ENCODE data around the gene FNIP2. TPM values are rescaled to one million over a fixed set of nuclear protein-coding genes. Genes with fewer than 3 reads are reported as not detected.

FNIP2 gene
- polyA plus RNA-seq, 3 donors = 7.3 to 23.7 (median 9.6) TPM

DNA sequence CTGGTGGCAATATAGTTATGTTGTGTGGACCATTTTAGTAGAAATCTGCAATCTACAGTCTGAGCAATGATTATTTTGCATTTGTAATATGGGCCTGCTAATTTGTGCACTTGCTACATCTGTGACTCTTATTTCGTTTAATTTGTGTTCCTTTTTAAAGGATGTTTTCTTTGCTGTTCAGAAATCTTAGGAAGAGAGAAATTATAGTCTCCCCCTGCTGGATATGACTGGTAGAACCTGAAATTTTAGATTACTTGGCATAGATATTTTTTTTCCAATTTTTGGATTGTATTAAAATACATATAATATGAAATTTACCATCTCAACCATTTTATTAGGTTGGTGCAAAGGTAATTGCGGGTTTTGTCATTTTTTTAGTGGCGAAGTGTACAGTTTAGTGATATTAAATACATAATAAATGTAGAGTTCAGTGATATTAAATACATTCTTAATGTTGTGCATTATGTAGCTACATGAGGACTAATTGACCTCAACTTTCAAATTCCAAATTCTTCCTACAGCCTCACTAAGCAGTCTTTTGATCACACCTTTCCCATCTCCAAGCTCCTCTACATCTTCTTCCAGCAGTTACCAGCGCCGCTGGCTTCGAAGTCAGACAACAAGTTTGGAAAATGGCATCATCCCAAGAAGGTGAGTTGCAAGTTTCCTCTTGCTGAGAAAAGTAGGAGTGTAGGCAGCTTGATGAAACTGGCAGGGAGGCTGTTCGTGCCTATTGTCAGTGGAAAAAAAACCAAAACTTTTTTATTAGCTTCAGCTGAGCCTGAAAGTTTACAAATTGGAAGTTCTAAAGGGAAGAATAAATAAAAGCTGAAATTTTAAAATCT lies 82.2 kb downstream of the FNIP2 start:
- 63 to 68% (median 66%) methylated on average over 7 of the region's 7 CpGs for WGBS, 3 donors
- no peak overlapping the region for H3K27ac ChIP-seq (ENCODE audit: low read depth, low read length)

DNA sequence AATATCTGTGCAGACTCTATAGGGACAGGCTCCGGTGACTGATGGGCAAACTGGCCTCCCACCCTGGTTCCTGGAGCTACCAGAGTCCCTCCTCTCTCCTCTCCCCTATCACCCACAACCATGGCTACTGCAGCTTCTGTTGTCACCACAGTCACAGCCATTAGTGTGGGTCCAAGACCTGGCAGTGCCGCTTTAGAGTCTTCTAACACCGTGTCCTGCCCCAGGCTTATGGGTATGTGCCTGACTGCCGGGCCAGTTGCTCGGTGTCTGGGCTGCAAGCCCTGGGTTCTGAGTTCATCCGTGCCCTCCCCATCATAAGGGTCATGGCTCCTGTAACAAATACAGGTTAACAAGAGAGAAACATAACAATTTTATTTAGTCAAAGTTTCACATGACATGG lies 85.4 kb downstream of the FNIP2 start:
- no peak overlapping the region for H3K27ac ChIP-seq (ENCODE audit: low read depth, low read length)
- 95 to 98% (median 97%) methylated on average over 6 of the region's 6 CpGs for WGBS, 3 donors

DNA sequence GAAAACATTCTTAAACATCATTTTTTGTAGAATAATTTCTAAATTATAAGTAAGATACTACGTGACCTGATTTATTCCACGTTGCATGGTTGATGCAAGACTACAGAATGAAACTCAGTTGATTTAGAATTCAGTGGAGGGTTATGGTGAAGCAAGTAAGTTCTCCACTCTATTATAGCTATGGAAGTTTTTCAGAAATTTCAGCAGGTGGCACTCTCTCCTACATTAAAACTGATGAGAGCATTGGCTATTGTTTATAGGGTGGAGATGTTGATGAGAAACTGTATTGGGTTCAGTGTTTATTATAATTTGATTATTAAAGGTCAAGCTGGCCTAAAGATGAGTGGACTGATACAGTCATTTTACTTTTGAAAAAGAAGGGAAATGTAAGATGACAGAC lies 88.0 kb downstream of the FNIP2 start:
- no peak overlapping the region for H3K27ac ChIP-seq (ENCODE audit: low read depth, low read length)
- WGBS, 3 donors = 65 to 86% (median 68%) methylated on average over 2 of the region's 2 CpGs

DNA sequence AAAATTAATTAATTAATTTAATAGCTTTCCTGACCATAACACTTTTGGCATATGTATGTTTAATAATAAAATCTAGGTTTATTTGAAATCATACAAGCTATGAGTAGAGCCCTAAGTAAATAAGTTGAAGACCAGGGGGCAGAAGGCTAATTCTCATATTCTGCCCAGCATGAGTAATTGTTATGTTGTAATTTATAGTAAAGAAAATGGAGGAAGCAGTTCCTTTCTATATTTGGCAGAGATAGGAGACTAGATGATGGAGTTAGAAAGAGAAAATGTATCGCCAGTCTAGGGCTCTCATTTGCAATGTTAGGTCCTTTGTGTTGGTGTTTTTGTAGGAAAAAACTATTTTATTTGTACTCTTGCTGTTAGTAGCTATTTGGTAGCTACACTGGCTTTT lies 89.1 kb downstream of the FNIP2 start:
- 91 to 94% (median 91%) methylated on average over 1 of the region's 1 CpG for WGBS, 3 donors
- no peak overlapping the region for H3K27ac ChIP-seq (ENCODE audit: low read depth, low read length)

DNA sequence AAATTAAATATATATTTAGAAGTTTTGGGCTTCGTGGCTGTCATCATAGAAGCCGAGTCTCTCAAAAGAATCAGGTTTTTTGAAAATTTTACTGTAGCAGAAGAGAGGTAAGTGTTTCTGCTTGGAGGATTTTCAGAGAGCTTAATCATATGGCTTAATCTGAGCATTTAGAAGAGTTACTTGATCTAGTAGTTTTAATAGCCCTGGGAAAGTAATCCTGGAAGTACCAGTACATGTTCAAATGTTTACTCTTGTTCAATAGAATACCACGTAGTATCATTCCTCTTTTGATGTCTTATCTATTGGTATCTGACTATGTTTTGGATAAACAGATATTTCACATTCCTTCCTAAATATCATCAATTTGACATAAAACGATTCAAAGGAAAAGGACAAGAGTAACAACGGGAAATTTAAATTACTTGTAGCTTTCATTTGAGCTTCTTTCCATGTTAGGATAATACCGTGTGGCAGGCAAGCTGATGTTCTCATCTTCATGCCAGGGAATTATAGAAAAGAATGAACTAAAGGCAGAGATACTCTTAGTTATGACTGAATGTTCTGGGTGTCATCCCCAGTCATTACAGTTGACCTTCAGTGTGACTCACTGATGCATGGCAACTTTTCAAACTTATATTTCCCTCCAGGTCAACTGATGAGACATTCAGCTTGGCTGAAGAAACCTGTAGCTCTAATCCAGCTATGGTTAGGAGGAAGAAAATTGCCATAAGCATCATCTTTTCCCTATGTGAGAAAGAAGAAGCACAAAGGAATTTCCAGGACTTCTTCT lies 89.8 kb downstream of the FNIP2 start:
- WGBS, 3 donors = 71 to 91% (median 91%) methylated on average over 6 of the region's 6 CpGs
- H3K27ac ChIP-seq (ENCODE audit: low read depth, low read length) = no peak overlapping the region

DNA sequence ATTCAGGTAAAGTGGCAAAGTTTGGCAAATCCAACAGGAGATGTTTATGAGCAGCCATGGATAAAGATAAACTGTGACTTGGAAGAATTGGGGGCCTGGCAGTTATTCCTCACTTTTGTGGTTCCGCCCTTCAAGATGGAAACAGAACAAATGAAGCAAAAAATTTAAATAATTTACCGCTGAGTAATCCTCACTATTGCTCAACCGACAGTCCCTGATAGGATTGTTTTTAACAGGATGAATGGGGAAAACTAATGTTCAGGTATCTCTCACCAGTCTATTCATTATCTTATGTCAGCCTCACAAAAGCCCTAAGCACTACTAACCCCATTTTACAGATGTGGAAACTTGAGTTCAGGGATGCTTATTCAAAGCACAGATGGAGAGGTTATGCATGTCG lies 90.8 kb downstream of the FNIP2 start:
- no peak overlapping the region for H3K27ac ChIP-seq (ENCODE audit: low read depth, low read length)
- 95 to 96% (median 96%) methylated on average over 4 of the region's 4 CpGs for WGBS, 3 donors

DNA sequence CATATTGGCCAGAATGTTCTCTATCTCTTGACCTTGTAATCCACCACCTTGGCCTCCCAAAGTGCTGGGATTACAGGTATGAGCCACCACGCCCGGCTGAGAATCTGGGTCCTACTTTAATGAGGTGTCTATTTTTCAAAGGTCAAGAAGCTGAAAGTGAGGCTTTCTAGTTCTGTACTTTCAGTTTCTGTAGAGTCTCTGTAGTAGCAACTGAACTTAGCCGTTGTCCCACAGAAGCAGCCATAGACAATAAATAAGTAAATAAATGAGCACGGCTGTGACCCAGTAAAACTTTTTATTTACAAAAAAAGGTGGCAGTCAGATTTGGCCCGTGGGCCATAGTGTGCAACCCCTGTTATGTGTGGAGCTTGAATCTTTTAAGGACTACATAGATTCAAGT lies 92.0 kb downstream of the FNIP2 start:
- 80 to 90% (median 84%) methylated on average over 5 of the region's 5 CpGs for WGBS, 3 donors
- no peak overlapping the region for H3K27ac ChIP-seq (ENCODE audit: low read depth, low read length)

DNA sequence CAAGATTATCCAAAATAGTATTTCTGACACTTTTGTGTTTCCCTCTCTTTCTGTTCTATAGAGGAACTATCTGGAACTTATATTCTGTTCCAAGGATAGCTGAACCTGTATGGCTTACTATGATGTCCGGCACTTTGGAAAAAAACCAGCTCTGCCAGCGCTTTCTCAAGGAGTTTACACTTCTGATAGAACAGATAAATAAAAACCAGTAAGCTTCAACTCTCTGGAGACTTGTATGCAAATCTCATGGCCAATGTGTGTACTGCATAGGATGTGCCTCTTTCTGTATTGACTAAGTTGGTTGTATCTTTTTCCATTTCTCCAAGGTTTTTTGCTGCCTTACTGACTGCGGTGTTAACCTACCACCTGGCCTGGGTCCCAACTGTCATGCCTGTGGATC lies 92.5 kb downstream of the FNIP2 start:
- 55 to 93% (median 84%) methylated on average over 3 of the region's 3 CpGs for WGBS, 3 donors
- H3K27ac ChIP-seq (ENCODE audit: low read depth, low read length) = no peak overlapping the region

DNA sequence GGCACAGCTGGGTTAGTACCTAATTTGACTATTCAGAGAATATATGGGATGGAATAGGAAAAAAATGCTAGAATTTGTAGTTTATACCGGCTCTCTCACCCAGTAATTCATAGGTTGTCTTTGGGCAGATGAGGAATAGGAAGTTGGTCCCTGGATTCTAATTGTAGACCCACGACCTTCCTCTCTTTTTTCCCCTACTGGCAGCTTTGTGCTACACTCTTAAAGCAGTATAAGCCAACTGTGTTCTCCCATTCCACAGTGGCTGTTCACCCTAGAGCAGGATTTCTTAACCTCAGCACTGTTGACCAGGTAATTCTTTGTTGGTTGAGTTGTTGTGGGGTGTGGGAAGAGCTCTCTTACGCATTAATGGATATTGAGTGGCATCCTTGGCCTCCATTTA lies 92.9 kb downstream of the FNIP2 start:
- no peak overlapping the region for H3K27ac ChIP-seq (ENCODE audit: low read depth, low read length)
- 86 to 92% (median 87%) methylated on average over 3 of the region's 3 CpGs for WGBS, 3 donors

DNA sequence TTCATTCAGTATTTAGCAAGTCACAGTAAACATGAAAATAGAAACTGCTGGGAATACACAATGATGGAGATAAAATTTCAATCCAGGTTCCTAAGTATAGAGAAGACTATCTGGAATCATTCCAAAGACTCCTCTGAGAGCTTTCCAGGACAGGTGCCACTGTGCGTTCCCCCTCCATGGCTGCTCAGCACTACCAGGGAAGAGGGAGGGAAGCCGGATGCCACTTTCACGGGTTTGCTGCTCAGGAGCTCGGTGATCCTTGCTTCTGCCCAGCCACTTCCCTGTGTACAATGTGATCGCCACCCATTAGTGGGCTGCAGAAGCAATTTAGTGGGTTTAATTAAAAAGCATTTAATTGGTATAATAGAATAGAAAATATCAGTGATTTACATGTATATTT lies 94.5 kb downstream of the FNIP2 start:
- no peak overlapping the region for H3K27ac ChIP-seq (ENCODE audit: low read depth, low read length)
- 96 to 98% (median 97%) methylated on average over 5 of the region's 5 CpGs for WGBS, 3 donors

DNA sequence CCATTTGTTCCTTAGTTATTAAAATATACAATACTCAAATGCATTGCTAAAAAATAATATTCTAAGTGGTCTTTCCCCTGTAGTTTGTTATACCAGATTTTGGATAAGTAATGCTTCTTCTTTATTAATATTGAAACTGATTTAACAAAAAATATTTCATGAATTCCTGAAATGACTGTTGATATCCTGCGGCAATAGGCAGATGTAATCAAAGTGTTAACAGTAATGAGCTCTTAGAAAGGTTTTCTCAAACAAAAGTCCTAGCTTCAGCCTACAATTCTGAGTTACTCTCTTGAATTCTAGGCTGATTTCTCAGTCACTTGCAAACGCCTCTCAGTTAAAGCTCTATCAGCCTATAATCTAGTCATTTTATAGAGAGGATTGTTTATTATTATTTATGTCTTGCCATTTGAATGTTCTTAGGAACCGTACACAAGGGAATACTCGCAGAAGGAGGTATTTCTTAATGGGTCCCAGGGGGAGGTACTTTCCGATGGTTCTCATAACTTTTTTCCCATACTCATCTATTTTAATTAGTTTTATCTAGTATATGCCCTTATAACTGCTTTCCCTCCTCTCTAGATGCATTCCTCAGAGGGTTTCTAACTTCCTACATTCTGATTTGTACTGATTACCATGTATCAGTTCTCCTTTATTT lies 96.8 kb downstream of the FNIP2 start:
- 70 to 82% (median 80%) methylated on average over 5 of the region's 5 CpGs for WGBS, 3 donors
- no peak overlapping the region for H3K27ac ChIP-seq (ENCODE audit: low read depth, low read length)

DNA sequence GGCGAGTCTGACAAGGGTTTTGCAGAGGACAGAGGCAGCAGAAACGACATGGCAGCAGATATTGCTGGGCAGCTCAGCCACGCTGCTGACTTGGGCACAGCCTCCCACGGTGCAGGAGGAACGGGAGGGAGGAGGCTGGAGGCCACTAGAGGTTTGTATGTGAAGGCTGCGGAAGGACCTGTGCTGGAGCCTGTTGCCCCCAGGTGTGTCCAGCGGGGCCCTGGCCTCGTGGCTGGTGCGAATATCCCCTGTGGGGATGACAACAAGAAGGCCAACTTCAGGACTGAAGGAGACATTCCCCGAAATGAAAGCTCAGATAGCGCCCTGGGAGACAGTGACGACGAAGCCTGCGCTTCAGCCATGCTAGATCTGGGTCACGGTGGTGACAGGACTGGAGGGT lies 100.2 kb downstream of the FNIP2 start:
- H3K27ac ChIP-seq (ENCODE audit: low read depth, low read length) = no peak overlapping the region
- WGBS, 3 donors = 93 to 96% (median 94%) methylated on average over 15 of the region's 15 CpGs

DNA sequence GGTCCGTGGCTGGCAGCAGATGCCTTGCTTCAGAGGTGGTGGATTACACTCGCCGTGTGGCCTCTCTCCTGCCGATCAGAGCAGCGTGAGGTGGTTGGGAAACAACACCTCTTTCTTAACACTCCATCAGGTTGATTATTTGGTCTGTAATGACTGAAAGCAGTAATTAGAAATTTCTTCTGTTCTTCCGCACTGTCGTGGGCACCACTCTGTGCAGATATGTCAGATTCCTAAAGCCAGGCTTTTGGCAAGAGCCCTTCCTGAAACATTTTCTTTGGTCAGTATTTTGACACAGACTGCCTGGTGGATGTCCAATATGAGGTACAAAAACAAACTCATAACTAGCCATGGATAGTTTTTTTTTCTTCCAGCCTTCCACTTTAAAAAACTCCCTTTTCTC lies 100.9 kb downstream of the FNIP2 start:
- WGBS, 3 donors = 83 to 89% (median 88%) methylated on average over 7 of the region's 7 CpGs
- H3K27ac ChIP-seq (ENCODE audit: low read depth, low read length) = no peak overlapping the region

DNA sequence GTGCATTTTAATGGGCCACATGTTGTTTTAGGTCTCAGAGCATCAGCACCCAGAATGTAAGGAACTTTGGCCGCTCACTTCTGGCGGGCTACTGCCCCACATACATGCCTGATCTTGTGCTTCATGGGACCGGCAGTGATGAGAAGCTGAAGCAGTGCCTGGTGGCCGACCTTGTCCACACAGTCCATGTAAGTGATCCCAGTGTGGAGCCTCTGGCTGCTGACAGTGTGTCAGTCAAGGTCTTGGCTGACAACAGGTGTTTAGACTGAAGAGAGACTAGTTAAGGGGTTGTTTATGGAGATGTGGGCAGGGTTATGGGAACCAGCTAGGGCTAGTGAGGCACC lies 101.4 kb downstream of the FNIP2 start:
- H3K27ac ChIP-seq (ENCODE audit: low read depth, low read length) = no peak overlapping the region

DNA sequence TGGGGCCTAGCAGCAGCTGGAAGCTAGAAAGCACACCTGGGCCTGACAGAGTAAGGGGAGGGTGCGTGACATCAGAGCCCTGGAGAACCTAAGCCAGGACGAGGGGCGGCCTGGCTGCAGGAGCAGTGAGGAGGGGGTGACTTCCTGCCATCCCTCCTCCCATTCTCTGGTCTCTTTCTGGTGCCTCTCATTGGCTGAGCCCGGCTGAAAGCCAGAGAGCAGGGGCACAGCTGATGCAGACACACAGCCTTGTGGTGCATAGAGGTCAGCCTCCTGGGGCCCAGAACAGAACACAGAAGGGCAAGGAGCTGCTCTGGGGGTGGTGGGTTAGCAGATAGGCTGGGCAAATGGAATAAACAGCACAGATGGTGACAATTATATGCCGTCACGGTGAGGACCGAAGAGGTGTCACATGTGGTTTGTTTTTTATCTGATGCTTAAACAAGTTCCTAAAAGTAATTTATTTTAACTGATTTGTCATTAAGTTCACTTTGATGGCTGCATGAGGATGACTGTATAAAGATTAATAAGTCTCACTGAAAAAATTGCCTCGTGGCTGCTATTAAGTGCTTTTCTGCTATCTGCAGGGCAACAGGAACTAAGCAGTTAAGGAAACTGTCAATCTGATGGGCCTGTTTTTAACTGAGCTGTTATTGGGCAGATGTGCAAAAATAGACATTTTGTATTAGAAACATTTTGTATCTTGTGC lies 102.0 kb downstream of the FNIP2 start:
- 69 to 76% (median 72%) methylated on average over 8 of the region's 8 CpGs for WGBS, 3 donors
- H3K27ac ChIP-seq (ENCODE audit: low read depth, low read length) = no peak overlapping the region

More for the DNA sequence above, 101.4 kb downstream of the FNIP2 start:
- WGBS, 3 donors = 82 to 95% (median 89%) methylated on average over 4 of the region's 4 CpGs

DNA sequence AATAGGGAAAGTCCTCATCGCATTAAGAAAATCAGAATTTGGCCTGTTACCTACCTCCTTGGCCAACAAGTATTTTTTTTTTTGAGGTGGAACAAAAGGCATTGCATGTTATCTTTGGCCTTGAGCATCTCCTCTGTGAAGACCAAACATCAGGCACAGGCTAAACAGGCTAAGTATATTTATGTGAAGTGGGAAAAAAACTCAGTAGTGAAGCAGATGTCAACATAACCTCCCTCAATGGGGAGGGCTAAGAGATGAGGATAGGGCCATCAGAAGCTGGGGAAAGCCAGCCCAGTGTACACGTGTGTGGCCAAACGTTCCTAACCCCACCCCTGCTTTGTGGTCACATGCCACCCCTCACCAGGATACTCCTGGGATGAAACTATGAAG lies 102.5 kb downstream of the FNIP2 start:
- H3K27ac ChIP-seq (ENCODE audit: low read depth, low read length) = no peak overlapping the region
- 39 to 53% (median 51%) methylated on average over 3 of the region's 3 CpGs for WGBS, 3 donors

DNA sequence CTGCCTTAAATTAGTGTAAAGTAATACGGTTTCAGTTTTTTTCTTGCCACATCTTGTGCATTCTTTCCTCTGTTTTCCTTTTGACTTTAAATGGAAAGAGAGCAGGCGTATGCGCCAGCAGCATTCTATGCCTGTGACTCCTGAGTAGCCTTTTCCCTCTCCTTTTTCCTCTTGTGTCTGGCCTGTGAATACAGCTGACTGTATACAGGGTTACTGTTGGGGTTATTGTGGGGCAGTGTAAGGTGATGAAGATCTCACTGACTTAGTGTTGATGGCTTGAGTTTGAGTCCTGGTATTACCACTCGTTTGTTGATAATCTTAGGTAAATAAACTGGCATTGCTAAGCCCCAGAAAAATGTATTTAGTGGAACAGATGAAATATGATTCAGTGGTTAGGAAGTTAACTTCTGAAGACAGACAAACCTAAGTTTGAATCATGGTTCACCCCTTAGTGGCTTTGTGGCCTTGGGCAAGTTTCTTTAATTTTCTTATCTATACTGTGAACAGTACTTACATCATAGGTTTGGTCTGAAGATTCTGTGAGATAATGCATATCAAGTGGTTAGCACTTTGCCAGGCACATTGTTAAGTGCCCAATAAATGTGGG lies 105.1 kb downstream of the FNIP2 start:
- no peak overlapping the region for H3K27ac ChIP-seq (ENCODE audit: low read depth, low read length)
- WGBS, 3 donors = 70 to 90% (median 87%) methylated on average over 4 of the region's 4 CpGs

DNA sequence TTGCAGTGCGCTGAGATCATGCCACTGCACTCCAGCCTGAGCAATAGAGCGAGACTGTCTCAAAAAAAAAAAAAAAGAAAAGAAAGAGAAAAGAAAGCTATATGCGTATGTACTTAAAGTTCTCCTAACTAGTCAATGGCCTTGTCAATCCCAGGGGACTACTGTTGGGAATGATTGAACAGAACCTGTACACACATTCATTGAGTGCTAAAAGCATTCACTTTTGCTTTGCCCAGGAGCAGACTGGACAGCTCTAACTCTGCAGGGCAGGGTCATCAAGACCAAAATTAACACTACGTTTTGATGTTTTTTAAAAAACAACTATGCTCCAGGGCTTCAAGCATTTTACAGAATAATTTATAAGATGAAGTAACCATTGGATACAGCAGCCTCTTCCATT lies 106.2 kb downstream of the FNIP2 start:
- no peak overlapping the region for H3K27ac ChIP-seq (ENCODE audit: low read depth, low read length)
- WGBS, 3 donors = 95 to 97% (median 97%) methylated on average over 4 of the region's 4 CpGs

Measured in adipose tissue (tissue), 3 donors.